Kasumi-1 (cell line): Measurements from ENCODE around the gene EYA2.
"Not testable (repeated sequence)": the region's sequence is repeated elsewhere in the genome, so short reads cannot be mapped to it uniquely, and the experiment has no call there.

Source experiments
- DNase-seq, 2 experiments: peaks; one replicate each; lab custom pipeline; 2025; lab: John Stamatoyannopoulos, UW

Gene EYA2

DNA sequence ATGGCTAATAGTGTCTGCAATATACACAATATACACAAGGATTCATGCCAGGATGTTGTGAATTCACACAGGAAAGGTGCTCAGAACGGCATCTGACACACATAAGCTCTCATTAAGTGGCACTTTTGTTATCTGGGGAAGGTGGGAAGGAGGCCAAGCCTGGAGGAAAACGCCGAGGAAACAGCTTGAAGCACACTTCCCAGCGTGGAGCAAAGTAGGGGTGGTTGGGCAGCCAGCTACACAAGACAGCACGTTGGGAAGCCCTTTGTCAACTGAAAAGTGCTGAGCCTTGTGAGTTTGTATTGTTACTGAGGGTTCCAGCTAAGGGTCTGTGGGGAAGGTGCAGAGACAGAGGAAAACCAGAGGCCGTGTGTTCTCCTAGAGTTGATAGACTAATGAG is 280.9 kb downstream of the EYA2 start:
- DNase-seq: no peak

- DNase-seq: not testable (repeated sequence)
Observed at GRCh38 chr20:47176217-47176616, 281.6 kb downstream of the EYA2 start.

DNA sequence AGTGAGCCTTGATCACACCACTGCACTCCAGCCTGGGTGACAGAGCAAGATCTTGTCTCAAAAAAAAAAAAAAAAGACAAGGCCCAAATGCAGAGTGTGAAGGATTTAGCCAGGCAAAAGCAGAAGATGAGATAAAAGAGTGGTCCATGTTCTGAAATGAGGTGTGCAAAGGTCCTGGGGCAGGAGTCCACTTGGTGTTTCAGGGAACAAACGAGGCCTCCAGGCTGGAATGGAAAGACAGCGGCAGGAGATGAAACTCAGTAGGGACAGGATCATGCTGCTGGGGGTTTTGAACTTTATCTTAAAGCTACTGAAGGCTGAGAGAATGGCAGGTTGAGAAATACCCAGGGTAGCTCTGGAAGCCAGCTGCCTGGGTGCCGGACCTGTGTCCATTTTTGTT is 283.6 kb downstream of the EYA2 start:
- no peak for DNase-seq

DNA sequence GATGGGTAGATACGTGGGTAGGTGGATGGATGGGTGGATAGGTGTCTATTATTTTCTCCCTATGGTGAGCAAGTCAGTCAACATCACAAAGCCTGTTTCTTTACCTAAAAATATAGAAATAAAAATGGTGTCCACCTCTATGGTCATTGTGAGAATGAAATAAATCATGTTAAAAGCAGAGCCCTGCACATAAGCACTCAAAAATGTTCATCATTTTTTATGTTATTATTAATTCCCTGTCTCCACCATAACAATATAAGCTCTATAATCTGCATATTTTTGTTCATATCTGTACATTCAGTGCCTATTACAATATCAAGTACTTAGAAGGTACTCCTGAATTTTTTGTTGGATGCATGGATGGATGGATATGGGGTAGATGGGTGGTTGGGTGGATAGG is 284.2 kb downstream of the EYA2 start:
- no peak for DNase-seq

- DNase-seq: no peak
Observed at GRCh38 chr20:47179267-47179666, 284.6 kb downstream of the EYA2 start.

- peak; percentile 11 to 25 for DNase-seq
Observed at GRCh38 chr20:47181056-47181862, 286.6 kb downstream of the EYA2 start.

DNA sequence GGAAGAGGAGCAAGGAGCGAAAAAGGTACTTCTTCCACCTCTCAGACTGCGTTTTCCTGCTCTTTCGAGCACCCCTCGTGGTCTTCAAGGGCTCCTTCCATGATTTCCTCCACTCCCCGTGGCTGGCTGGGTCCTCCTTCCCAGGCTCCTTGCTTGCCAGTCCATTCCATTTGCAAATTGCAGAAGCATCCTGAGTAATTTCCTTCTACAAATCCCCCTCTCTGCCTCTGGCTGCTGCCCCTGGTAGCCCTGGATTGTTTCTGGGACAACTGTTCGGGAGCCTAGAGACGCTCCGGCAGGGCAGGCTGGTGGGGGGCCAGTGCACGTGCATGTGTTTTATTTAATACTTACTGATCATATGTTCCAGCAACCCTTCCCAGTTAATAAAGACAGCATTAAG is 288.7 kb downstream of the EYA2 start:
- DNase-seq: no peak

- DNase-seq: no peak
Observed at GRCh38 chr20:47187450-47188195, 293.0 kb downstream of the EYA2 start.

- DNase-seq: no peak
Observed at GRCh38 chr20:47188540-47188939, 293.9 kb downstream of the EYA2 start.

GRCh38 chr20:47189060-47189459 is 294.4 kb downstream of the EYA2 start:
- no peak for DNase-seq

DNA sequence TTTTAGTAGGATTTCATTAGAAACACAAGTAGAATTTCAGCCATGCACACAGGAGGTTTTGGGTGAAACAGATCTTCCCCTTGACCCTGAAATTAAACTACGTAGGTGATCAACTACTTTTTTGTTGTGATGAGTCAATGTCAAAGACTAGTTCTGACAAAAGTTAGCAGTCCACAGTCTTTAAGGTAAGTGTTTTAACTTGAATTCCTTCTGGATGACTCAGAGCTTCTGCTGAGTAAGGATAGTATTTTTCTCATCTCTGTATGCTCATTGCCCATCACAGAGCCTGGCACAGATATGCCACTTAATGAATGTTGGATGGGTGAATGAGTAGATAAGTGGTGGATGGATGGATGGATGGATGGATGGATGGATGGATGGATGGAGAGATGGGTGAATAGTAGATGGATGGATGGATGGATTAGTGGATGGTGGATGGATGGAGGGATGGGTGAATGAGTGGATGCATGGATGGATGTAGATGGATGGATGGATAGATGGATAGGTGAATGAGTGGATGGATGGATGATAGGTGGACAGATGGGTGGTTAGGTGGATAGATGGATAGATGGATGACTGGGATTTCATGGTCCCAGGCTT is 296.5 kb downstream of the EYA2 start:
- no peak for DNase-seq

GRCh38 chr20:47191956-47192355 is 297.3 kb downstream of the EYA2 start:
- no peak for DNase-seq

GRCh38 chr20:47195573-47195972 is 300.9 kb downstream of the EYA2 start:
- DNase-seq: no peak

DNA sequence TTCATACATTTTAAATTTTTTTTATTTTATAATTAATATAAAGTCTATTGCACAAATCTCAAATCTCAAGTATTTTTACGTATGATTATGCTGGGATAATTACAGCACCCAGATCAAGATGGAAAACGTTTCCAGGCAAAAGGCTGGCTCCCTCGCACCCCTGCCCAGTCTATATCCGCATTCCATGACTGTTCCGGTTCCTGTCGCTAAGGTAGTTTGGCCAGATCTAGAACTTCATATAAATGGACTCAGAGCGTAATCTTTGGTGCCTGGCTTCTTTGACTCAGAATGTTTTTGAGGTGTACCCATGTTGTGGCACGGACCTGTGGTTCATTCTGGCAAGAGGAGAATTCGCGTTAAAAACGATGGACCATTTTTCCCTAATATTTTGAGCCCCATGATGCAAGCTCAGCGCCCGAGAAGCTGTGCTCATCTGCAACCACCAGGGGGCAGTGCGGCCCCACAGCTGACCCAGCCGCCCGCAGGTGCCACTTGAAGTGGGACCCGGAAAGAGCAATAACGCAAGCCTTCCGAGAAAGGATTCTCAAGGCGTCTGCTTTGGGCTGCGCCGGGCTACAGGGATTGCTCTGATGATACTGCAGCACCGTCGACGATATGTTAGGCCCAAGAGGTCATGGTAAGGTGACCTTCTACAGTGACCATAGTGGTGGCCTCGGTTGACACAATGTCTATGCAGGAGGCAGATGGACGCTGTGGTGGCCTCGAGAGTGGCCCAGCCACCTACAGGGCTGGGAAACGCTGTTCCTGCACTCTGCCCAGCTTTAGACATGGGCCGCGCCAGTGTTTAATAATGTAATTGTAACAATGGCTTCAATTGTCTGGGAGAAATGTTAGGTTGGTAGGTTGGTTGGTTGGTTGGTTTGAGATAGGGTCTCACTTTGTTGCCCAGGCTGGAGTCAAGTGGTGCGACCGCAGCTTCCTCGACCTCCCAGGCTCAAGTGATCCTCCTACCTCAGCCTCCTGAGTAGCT is 301.7 kb downstream of the EYA2 start:
- DNase-seq: peak; percentile 57 to 66

DNA sequence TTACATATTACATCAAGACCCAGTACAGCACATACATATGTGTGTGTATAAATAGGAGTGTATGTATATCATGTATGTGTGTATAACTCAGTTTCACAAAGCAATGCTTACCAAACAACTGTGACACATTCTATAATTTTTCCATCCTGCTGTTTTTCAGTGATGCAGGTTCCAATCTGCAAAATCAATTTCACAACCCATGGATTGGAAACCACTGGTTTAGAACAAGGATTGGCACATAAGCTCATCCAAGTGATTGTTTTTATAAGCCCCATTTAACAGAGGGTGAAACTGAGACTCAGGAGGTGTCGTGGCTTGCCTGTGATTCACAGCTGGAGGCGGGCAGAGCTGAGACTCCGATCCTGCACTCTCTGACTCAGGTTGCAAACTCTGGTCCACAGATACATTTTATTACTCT is 303.6 kb downstream of the EYA2 start:
- no peak for DNase-seq

DNA sequence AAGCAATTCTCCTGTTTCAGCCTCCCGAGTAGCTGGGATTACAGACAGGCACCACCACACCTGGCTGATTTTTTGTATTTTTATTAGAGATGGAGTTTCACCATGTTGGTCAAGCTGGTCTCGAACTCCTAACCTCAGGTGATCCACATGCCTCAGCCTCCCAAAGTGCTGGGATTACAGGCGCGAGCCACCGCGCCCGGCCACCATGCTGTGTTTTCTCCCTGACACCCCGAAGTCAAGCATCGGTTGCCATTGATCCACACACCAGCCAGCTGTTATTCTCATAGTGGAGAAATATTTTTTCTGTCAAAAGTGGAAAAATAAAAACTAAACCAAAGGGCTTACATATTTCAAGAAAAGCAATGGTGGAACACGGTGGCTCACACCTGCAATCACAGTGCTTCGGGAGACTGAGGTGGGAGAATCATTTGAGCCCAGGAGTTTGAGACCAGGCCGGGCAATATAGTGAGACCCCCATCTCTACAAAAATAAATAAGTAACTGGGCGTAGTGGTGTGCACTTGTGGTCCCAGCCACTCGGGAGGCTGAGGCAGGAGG is 304.4 kb downstream of the EYA2 start:
- DNase-seq: no peak

- no peak for DNase-seq
Observed at GRCh38 chr20:47201074-47201730, 306.6 kb downstream of the EYA2 start.

DNA sequence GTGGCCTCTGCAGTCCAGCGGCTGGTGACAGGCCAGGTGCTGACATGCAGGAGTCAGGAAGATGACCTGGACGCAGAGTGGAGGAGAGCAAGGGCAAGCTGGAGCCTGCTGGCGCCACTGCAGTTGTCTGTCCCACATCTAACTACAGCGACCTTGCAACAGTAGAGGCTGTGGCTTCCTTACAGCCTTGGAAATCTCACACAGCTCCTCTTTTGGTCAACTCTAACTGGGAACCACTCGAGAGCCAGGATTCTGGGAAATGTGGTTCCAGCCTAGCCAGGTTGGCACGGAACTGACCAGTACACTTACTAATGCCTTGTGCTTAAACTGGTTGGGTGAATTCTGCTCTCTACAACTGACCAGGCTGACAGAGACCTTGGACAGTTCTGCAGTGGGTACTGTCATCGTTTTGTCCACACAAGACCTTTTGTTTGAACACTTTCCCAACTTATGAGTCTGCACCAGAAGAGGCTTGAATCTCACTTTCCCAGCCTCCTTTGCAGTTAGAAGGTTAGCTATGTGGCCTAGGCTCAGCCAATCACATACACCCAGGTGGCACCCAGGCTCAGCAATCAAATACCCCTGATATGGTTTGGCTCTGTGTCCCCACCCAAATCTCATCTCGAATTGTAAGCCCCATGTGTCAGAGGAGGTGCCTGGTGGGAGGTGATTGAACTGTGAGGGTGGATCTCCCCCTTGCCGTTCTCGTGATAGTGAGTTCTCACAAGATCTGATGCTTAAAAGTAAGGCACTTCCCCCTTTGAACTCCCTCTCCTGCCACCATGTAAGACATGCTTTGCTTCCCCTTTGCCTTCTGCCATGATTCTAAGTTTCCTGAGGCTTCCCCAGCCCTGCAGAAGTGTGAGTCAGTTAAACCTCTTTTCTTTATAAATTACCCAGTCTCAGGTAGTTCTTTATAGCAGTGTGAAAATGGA is 308.4 kb downstream of the EYA2 start:
- no peak for DNase-seq

GRCh38 chr20:47204008-47204849 is 309.6 kb downstream of the EYA2 start:
- no peak for DNase-seq
